ENCODE results near the gene ATG4D. TPM values are rescaled to one million over a fixed set of nuclear protein-coding genes. Genes with fewer than 3 reads are reported as not detected.
A peak's percentile ranks its signal among the peaks of the same experiment; 100 is the strongest.

The ATG4D gene
- total RNA-seq, 2 experiments from 2014 or later: 29.6 to 46.8 TPM

- BruUV-seq (replicated peaks): no TSS peak
- H3K79me2 ChIP-seq (ENCODE audit: insufficient read depth, low read depth, low read length): peaks cover 14% of the 10 kb centered on the region
- H3K4me3 ChIP-seq (ENCODE audit: low read depth, low read length, poor library complexity, severe bottlenecking): no peak overlapping the region
- H3K4me2 ChIP-seq (ENCODE audit: low read length): no peak overlapping the region
- H3K4me1 ChIP-seq (ENCODE audit: insufficient read depth, low read length, poor library complexity, severe bottlenecking): peaks cover 12% of the 10 kb centered on the region
- peaks cover 84% of the 10 kb centered on the region for H3K36me3 ChIP-seq (ENCODE audit: insufficient read depth, low read length)
- POLR2A ChIA-PET: no interaction called here
- H3K27ac ChIP-seq (ENCODE audit: low read depth, low read length, poor library complexity, severe bottlenecking): no peak overlapping the region
- H3K9me2 ChIP-seq (ENCODE audit: insufficient read depth, low read length): no peaks in the 10 kb centered on the region
- H3K9me3 ChIP-seq (ENCODE audit: low read length): no peaks in the 10 kb centered on the region
- TF ChIP-seq EZH2phosphoT487 (IDR thresholded peaks at IDR 0.05; ENCODE audit: borderline replicate concordance, low read depth, low read length): no peak
- TF ChIP-seq, protein P1, sequence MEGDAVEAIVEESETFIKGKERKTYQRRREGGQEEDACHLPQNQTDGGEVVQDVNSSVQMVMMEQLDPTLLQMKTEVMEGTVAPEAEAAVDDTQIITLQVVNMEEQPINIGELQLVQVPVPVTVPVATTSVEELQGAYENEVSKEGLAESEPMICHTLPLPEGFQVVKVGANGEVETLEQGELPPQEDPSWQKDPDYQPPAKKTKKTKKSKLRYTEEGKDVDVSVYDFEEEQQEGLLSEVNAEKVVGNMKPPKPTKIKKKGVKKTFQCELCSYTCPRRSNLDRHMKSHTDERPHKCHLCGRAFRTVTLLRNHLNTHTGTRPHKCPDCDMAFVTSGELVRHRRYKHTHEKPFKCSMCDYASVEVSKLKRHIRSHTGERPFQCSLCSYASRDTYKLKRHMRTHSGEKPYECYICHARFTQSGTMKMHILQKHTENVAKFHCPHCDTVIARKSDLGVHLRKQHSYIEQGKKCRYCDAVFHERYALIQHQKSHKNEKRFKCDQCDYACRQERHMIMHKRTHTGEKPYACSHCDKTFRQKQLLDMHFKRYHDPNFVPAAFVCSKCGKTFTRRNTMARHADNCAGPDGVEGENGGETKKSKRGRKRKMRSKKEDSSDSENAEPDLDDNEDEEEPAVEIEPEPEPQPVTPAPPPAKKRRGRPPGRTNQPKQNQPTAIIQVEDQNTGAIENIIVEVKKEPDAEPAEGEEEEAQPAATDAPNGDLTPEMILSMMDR (conservative IDR thresholded peaks at IDR 0.05; ENCODE audit: low read length): no peak
- intact Hi-C loops (cut with micrococcal nuclease; ENCODE audit: unreplicated experiment): loop anchor here (10.0 kb wide), 2 partner anchors 225 to 315 kb away; partner anchors contain the start of genes CARM1, ICAM3 and RAVER1
- CTCF ChIA-PET (ENCODE audit: unreplicated experiment): no interaction called here
- H2AFZ ChIP-seq (ENCODE audit: low read length): no peak overlapping the region
- no peaks in the 10 kb centered on the region for H4K20me1 ChIP-seq (ENCODE audit: insufficient read depth, low read length)
- no peak for DNase-seq (ENCODE audit: low spot score)
Measured at GRCh38 chr19:10560154-10560553, 16.4 kb downstream of the ATG4D start.

DNA sequence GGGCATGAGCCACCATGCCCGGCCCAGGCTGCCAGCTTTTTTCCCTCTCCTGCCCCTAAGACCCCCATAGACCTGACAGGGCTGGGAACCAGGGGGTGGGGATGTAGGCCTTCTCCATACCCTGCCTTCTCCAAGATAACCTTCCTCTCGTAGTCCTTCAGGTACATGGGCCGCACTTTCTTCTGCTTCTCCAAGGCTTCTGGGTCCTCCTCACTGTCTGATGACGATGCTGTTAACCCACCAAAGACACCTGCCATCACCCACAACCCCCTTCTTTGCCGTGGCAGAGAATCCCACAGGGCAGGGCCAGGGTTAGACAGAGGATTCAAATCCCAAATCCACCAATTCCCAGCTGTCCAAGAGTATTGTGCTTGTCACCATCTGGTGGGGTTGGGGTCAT, 18.9 kb downstream of the ATG4D start:
- Histone ChIP-seq H3K9me2 (ENCODE audit: insufficient read depth, low read length) (no peaks in the 10 kb centered on the region), H3K36me3 (ENCODE audit: insufficient read depth, low read length) (peaks cover 61% of the 10 kb centered on the region), H3K4me1 (ENCODE audit: insufficient read depth, low read length, poor library complexity, severe bottlenecking) (peaks cover 23% of the 10 kb centered on the region), H3K27ac (ENCODE audit: low read depth, low read length, poor library complexity, severe bottlenecking) (no peak overlapping the region), H3K4me3 (ENCODE audit: low read depth, low read length, poor library complexity, severe bottlenecking) (no peak overlapping the region), H3K4me2 (ENCODE audit: low read length) (no peak overlapping the region), H3K79me2 (ENCODE audit: insufficient read depth, low read depth, low read length) (peaks cover 26% of the 10 kb centered on the region), H4K20me1 (ENCODE audit: insufficient read depth, low read length) (no peaks in the 10 kb centered on the region), H3K9me3 (ENCODE audit: low read length) (no peaks in the 10 kb centered on the region), H2AFZ (ENCODE audit: low read length) (no peak overlapping the region)
- no TSS peak for BruUV-seq (replicated peaks)
- intact Hi-C loops (cut with micrococcal nuclease; ENCODE audit: unreplicated experiment): loop anchor here (10.0 kb wide), 2 partner anchors 228 to 312 kb away; partner anchors contain the start of genes CARM1, ICAM3 and RAVER1
- no peak for TF ChIP-seq EZH2phosphoT487 (IDR thresholded peaks at IDR 0.05; ENCODE audit: borderline replicate concordance, low read depth, low read length)
- TF ChIP-seq, protein P1 (conservative IDR thresholded peaks at IDR 0.05; ENCODE audit: low read length): no peak
- DNase-seq (ENCODE audit: low spot score): no peak
- ChIA-PET CTCF (ENCODE audit: unreplicated experiment) (no interaction called here), POLR2A (no interaction called here)

GRCh38 chr19:10565028-10565566, 21.4 kb downstream of the ATG4D start:
- POLR2A ChIA-PET: interaction anchor here (0.6 to 1.0 kb wide), 2 partner anchors 11 to 14 kb away, joined by 3 read pairs; no protein-coding TSS in a partner anchor

More at GRCh38 chr19:10565028-10565566, 21.4 kb downstream of the ATG4D start:
- intact Hi-C loops (cut with micrococcal nuclease; ENCODE audit: unreplicated experiment): loop anchor here (1.0 to 10.0 kb wide), 6 partner anchors 11 to 310 kb away; partner anchors contain the start of genes CARM1, ICAM3, ILF3 and RAVER1
- Histone ChIP-seq H3K4me3 (ENCODE audit: low read depth, low read length, poor library complexity, severe bottlenecking) (peak overlapping the region; percentile 94), H2AFZ (ENCODE audit: low read length) (peak overlapping the region; percentile 44; the same call in 1 of the 2 replicates), H3K36me3 (ENCODE audit: insufficient read depth, low read length) (peaks cover 38% of the 10 kb centered on the region), H3K27ac (ENCODE audit: low read depth, low read length, poor library complexity, severe bottlenecking) (peak overlapping the region; percentile 81), H3K9me3 (ENCODE audit: low read length) (no peaks in the 10 kb centered on the region), H3K4me2 (ENCODE audit: low read length) (peak overlapping the region; percentile 82), H3K9me2 (ENCODE audit: insufficient read depth, low read length) (no peaks in the 10 kb centered on the region), H3K4me1 (ENCODE audit: insufficient read depth, low read length, poor library complexity, severe bottlenecking) (peaks cover 33% of the 10 kb centered on the region), H3K79me2 (ENCODE audit: insufficient read depth, low read depth, low read length) (peaks cover 31% of the 10 kb centered on the region), H4K20me1 (ENCODE audit: insufficient read depth, low read length) (no peaks in the 10 kb centered on the region)
- DNase-seq (ENCODE audit: low spot score): peak; percentile 82
- CTCF ChIA-PET (ENCODE audit: unreplicated experiment): interaction anchor here (1.0 kb wide), 1 partner anchor 11 kb away, joined by 5 read pairs; no protein-coding TSS in a partner anchor
- TF ChIP-seq, protein P1 (conservative IDR thresholded peaks at IDR 0.05; ENCODE audit: low read length): peak; percentile 77
- TF ChIP-seq EZH2phosphoT487 (IDR thresholded peaks at IDR 0.05; ENCODE audit: borderline replicate concordance, low read depth, low read length): no peak
- BruUV-seq (replicated peaks): no TSS peak

Data from OCI-LY7 (cell line).